MM.1S (cell line): Measurements from ENCODE around the gene FIBIN.

ENCODE experiments used
- CTCF ChIP-seq: fragments of 300-600 bp; sonication (generic); IDR thresholded peaks from 2 replicates; pipeline ENCODE4 v1.5.1; 2016; ENCODE audit warnings: antibody characterized with exemption, low read length, mixed read lengths
- EZH2 ChIP-seq: fragments of 300-600 bp; sonication (generic); optimal IDR thresholded peaks from 2 replicates; pipeline ENCODE3; 2017; ENCODE audit warnings: low read depth, mild to moderate bottlenecking, antibody characterized with exemption, low read length, mixed read lengths

- TF ChIP-seq CTCF (no peak), EZH2 (no peak)
These were observed 45.8 kb upstream of the FIBIN start for GRCh38 chr11:26947904-26948639.
